Panc1 (cell line): Measurements from ENCODE around the gene TPR. TPM values are rescaled to one million over a fixed set of nuclear protein-coding genes. Genes with fewer than 3 reads are reported as not detected.
A peak's percentile ranks its signal among the peaks of the same experiment; 100 is the strongest.

Experiments used
- ATAC-seq: fragments of 200-7000 bp; cut with Tn5 transposase; 2 replicates; pipeline ENCODE4 v1.9.1; 2020; ENCODE audit warnings: mild to moderate bottlenecking, moderate library complexity
- BruUV-seq: library from RNA; stranded (reverse); fragments of 400-500 nt; replicated peaks from 2 replicates; lab custom pipeline; 2021; lab: Mats Ljungman, UMichigan
- CTCF ChIA-PET: fragments of 300-600 bp; sonication (Branson Sonifier 250); formaldehyde crosslinking; loops from one replicate; lab custom pipeline; 2022; ENCODE audit warnings: antibody characterized with exemption; lab: Charles Lee
- POLR2A ChIA-PET: fragments of 300-600 bp; sonication (Branson Sonifier 250); formaldehyde crosslinking; loops from one replicate; lab custom pipeline; 2022; ENCODE audit warnings: antibody characterized with exemption; lab: Charles Lee
- DNase-seq: peaks from one replicate; pipeline ENCODE4 v3.0.0-alpha.2; 2010; ENCODE audit warnings: low read depth, low spot score
- H3K27ac ChIP-seq: 2 replicates; pipeline ENCODE4 v1.5.1; 2011; ENCODE audit warnings: mild to moderate bottlenecking, low read length, inconsistent platforms
- H3K27me3 ChIP-seq: fragments of 200-500 bp; sonication (Bioruptor generic); 2 replicates; pipeline ENCODE4 v1.6.0; 2014; ENCODE audit warnings: low read length, inconsistent platforms; ENCODE audit not compliant: control insufficient read depth, insufficient read depth
- H3K36me3 ChIP-seq: fragments of 200-500 bp; sonication (Bioruptor generic); 2 replicates; pipeline ENCODE4 v1.5.1; 2014; ENCODE audit warnings: inconsistent platforms, mild to moderate bottlenecking, low read length, moderate library complexity; ENCODE audit not compliant: control insufficient read depth, insufficient read depth
- H3K4me1 ChIP-seq: 2 replicates; pipeline ENCODE4 v1.5.1; 2011; ENCODE audit warnings: inconsistent platforms, mild to moderate bottlenecking, low read length, moderate library complexity; ENCODE audit not compliant: control insufficient read depth, insufficient read depth
- H3K4me3 ChIP-seq, 2 experiments: 2 replicates each; pipeline ENCODE4 v1.5.1; 2011 to 2012; ENCODE audit warnings: low read depth in 2 of 2, low read length in 2 of 2, mild to moderate bottlenecking in 2 of 2, inconsistent platforms in 1 of 2, moderate library complexity in 1 of 2
- H3K9me3 ChIP-seq: fragments of 200-500 bp; sonication (Bioruptor generic); 2 replicates; pipeline ENCODE4 v1.5.1; 2014; ENCODE audit warnings: low read depth, mild to moderate bottlenecking, inconsistent platforms, low read length, moderate library complexity; ENCODE audit not compliant: control insufficient read depth, insufficient read depth
- CTCF ChIP-seq: fragments of 450-650 bp; IDR thresholded peaks from 2 replicates; pipeline ENCODE4 v1.5.1; 2017; ENCODE audit warnings: mild to moderate bottlenecking
- POLR2AphosphoS5 ChIP-seq: IDR thresholded peaks from 2 replicates; pipeline ENCODE4 v1.6.1; 2012; ENCODE audit warnings: mild to moderate bottlenecking, low read depth, low read length, moderate library complexity
- REST ChIP-seq, 2 experiments: IDR thresholded peaks; 2 replicates each; pipeline ENCODE4 v1.6.1; 2011 to 2012; ENCODE audit warnings: low read depth in 2 of 2, control low read depth in 1 of 2, low read length in 1 of 2, mild to moderate bottlenecking in 1 of 2, moderate library complexity in 1 of 2; ENCODE audit not compliant: insufficient read depth in 1 of 2
- SIN3A ChIP-seq: IDR thresholded peaks from 2 replicates; pipeline ENCODE4 v1.6.1; 2012; ENCODE audit warnings: low read depth, mild to moderate bottlenecking, low read length, moderate library complexity, borderline replicate concordance; ENCODE audit not compliant: insufficient read depth
- TCF7L2 ChIP-seq: IDR thresholded peaks from 2 replicates; pipeline ENCODE4 v1.6.1; 2011; ENCODE audit warnings: mild to moderate bottlenecking, low read depth, low read length, inconsistent platforms
- in situ Hi-C: cut with HindIII; loops from 2 replicates; pipeline ENCODE4 v1.10.0; 2016; ENCODE audit warnings: low sequenced_read_pairs, low pct_unique_long_range_greater_than_20kb
- intact Hi-C: fragments of 100-400 bp; cut with micrococcal nuclease; formaldehyde crosslinking; loops from one replicate; pipeline ENCODE4 v1.10.0; 2022; ENCODE audit not compliant: unreplicated experiment
- total RNA-seq: library from RNA; stranded (reverse); gene quantifications from one replicate; pipeline ENCODE4 v1.2.1, GENCODE V29; 2021; ENCODE audit not compliant: unreplicated experiment

The TPR gene
- total RNA-seq, 1 experiment from 2014 or later, result 115 TPM

- H3K4me3 ChIP-seq, result no peak overlapping the region
- no peak for DNase-seq
- H3K27me3 ChIP-seq, result no peaks in the 10 kb centered on the region
- intact Hi-C loops, result no loop called here
- ChIA-PET POLR2A (no interaction called here), CTCF (interaction anchor here (0.6 kb wide), 1 partner anchor 23 kb away, joined by 5 read pairs; no protein-coding TSS in a partner anchor)
- ATAC-seq, result no peak
- H3K4me1 ChIP-seq, result no peaks in the 10 kb centered on the region
- TF ChIP-seq SIN3A (no peak), CTCF (peak; percentile 44; the same call in 1 of the 2 replicates)
- peaks cover 76% of the 10 kb centered on the region for H3K36me3 ChIP-seq
- in situ Hi-C loops, result no loop called here
- no TSS peak for BruUV-seq
- no peaks in the 10 kb centered on the region for H3K9me3 ChIP-seq
- no peak overlapping the region for H3K27ac ChIP-seq
Observed at GRCh38 chr1:186330758-186331157, 44.3 kb downstream of the TPR start.

DNA sequence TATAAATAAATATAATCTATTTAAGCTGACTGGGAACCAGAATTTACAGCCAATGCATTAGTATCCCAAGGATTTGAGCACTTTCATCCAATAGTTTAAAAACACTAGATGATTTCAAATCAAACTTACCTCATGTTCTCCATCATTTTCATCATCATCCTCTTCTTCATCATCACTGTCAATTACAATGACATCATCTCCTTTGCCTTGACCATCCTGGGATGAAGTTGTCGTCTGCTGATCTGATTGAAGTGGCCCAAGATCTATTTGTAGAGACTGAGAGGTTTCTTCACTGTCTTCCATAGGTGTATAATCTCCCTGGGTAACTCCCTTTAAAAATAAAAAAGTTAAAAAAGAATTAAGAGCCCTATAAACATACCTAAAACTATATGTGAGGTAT lies 47.7 kb downstream of the TPR start:
- CTCF ChIA-PET, result no interaction called here
- H3K9me3 ChIP-seq, result no peaks in the 10 kb centered on the region
- no peak overlapping the region for H3K27ac ChIP-seq
- BruUV-seq, result no TSS peak
- H3K36me3 ChIP-seq, result peaks cover 77% of the 10 kb centered on the region
- in situ Hi-C loops (no loop called here), intact Hi-C loops (loop anchor here (5.0 kb wide), 1 partner anchor 40 kb away; no protein-coding TSS in a partner anchor)
- POLR2A ChIA-PET, result no interaction called here
- H3K27me3 ChIP-seq, result no peaks in the 10 kb centered on the region
- H3K4me1 ChIP-seq, result no peaks in the 10 kb centered on the region
- TF ChIP-seq TCF7L2 (no peak), REST (IDR thresholded peaks at IDR 0.05; ENCODE audit: insufficient read depth in 1 of 2, low read depth in 2 of 2, low read length in 1 of 2) (no peak), POLR2AphosphoS5 (no peak), CTCF (no peak), SIN3A (no peak)
- no peak overlapping the region for H3K4me3 ChIP-seq
- ATAC-seq (no peak), DNase-seq (no peak)
